Measurements from ENCODE around the gene PET100.

DNA sequence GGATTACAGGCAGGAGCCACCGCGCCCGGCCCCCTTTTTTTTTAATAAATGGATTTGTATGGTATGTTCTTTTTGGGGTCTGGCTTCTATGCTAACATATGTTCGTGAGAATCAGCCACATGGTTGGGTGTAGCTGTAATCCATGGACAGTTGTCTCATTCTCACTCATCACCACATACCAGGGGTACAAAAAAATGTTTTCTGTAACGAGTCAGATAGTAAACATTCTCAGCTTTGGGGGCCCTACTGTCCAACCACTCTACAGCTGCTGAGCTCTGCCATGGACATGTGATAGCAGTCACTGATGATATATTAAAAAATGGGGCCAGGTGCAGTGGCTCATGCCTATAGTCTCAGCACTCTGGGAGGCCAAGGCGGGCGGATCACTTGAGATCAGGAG lies 34.1 kb downstream of the PET100 start:
- TF ChIP-seq, protein P1, sequence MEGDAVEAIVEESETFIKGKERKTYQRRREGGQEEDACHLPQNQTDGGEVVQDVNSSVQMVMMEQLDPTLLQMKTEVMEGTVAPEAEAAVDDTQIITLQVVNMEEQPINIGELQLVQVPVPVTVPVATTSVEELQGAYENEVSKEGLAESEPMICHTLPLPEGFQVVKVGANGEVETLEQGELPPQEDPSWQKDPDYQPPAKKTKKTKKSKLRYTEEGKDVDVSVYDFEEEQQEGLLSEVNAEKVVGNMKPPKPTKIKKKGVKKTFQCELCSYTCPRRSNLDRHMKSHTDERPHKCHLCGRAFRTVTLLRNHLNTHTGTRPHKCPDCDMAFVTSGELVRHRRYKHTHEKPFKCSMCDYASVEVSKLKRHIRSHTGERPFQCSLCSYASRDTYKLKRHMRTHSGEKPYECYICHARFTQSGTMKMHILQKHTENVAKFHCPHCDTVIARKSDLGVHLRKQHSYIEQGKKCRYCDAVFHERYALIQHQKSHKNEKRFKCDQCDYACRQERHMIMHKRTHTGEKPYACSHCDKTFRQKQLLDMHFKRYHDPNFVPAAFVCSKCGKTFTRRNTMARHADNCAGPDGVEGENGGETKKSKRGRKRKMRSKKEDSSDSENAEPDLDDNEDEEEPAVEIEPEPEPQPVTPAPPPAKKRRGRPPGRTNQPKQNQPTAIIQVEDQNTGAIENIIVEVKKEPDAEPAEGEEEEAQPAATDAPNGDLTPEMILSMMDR (conservative IDR thresholded peaks at IDR 0.05; ENCODE audit: low read depth in 2 of 2): no peak
- TF ChIP-seq, protein P2, sequence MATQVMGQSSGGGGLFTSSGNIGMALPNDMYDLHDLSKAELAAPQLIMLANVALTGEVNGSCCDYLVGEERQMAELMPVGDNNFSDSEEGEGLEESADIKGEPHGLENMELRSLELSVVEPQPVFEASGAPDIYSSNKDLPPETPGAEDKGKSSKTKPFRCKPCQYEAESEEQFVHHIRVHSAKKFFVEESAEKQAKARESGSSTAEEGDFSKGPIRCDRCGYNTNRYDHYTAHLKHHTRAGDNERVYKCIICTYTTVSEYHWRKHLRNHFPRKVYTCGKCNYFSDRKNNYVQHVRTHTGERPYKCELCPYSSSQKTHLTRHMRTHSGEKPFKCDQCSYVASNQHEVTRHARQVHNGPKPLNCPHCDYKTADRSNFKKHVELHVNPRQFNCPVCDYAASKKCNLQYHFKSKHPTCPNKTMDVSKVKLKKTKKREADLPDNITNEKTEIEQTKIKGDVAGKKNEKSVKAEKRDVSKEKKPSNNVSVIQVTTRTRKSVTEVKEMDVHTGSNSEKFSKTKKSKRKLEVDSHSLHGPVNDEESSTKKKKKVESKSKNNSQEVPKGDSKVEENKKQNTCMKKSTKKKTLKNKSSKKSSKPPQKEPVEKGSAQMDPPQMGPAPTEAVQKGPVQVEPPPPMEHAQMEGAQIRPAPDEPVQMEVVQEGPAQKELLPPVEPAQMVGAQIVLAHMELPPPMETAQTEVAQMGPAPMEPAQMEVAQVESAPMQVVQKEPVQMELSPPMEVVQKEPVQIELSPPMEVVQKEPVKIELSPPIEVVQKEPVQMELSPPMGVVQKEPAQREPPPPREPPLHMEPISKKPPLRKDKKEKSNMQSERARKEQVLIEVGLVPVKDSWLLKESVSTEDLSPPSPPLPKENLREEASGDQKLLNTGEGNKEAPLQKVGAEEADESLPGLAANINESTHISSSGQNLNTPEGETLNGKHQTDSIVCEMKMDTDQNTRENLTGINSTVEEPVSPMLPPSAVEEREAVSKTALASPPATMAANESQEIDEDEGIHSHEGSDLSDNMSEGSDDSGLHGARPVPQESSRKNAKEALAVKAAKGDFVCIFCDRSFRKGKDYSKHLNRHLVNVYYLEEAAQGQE (IDR thresholded peaks at IDR 0.05; ENCODE audit: unreplicated experiment): no peak
- TF ChIP-seq EZH2phosphoT487 (IDR thresholded peaks at IDR 0.05; ENCODE audit: unreplicated experiment) (no peak), POLR2AphosphoS5 (IDR thresholded peaks at IDR 0.05; ENCODE audit: low read depth) (no peak), JUNB (IDR thresholded peaks at IDR 0.05; ENCODE audit: unreplicated experiment) (no peak), STAT1 (IDR thresholded peaks at IDR 0.05; ENCODE audit: unreplicated experiment) (no peak), CREB1 (CRISPR knock-in tag; IDR thresholded peaks at IDR 0.05; ENCODE audit: low read depth) (no peak), EZH2 (IDR thresholded peaks at IDR 0.05; ENCODE audit: low read depth, unreplicated experiment) (no peak), ZNF114 (CRISPR knock-in tag; IDR thresholded peaks at IDR 0.05) (no peak), ZNF331 (CRISPR knock-in tag; IDR thresholded peaks at IDR 0.05; ENCODE audit: low read depth) (no peak), NANOG (IDR thresholded peaks at IDR 0.05; ENCODE audit: borderline replicate concordance) (no peak)
- TF ChIP-seq, protein P3, sequence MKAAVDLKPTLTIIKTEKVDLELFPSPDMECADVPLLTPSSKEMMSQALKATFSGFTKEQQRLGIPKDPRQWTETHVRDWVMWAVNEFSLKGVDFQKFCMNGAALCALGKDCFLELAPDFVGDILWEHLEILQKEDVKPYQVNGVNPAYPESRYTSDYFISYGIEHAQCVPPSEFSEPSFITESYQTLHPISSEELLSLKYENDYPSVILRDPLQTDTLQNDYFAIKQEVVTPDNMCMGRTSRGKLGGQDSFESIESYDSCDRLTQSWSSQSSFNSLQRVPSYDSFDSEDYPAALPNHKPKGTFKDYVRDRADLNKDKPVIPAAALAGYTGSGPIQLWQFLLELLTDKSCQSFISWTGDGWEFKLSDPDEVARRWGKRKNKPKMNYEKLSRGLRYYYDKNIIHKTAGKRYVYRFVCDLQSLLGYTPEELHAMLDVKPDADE (IDR thresholded peaks at IDR 0.05): no peak
- TF ChIP-seq, protein P4, sequence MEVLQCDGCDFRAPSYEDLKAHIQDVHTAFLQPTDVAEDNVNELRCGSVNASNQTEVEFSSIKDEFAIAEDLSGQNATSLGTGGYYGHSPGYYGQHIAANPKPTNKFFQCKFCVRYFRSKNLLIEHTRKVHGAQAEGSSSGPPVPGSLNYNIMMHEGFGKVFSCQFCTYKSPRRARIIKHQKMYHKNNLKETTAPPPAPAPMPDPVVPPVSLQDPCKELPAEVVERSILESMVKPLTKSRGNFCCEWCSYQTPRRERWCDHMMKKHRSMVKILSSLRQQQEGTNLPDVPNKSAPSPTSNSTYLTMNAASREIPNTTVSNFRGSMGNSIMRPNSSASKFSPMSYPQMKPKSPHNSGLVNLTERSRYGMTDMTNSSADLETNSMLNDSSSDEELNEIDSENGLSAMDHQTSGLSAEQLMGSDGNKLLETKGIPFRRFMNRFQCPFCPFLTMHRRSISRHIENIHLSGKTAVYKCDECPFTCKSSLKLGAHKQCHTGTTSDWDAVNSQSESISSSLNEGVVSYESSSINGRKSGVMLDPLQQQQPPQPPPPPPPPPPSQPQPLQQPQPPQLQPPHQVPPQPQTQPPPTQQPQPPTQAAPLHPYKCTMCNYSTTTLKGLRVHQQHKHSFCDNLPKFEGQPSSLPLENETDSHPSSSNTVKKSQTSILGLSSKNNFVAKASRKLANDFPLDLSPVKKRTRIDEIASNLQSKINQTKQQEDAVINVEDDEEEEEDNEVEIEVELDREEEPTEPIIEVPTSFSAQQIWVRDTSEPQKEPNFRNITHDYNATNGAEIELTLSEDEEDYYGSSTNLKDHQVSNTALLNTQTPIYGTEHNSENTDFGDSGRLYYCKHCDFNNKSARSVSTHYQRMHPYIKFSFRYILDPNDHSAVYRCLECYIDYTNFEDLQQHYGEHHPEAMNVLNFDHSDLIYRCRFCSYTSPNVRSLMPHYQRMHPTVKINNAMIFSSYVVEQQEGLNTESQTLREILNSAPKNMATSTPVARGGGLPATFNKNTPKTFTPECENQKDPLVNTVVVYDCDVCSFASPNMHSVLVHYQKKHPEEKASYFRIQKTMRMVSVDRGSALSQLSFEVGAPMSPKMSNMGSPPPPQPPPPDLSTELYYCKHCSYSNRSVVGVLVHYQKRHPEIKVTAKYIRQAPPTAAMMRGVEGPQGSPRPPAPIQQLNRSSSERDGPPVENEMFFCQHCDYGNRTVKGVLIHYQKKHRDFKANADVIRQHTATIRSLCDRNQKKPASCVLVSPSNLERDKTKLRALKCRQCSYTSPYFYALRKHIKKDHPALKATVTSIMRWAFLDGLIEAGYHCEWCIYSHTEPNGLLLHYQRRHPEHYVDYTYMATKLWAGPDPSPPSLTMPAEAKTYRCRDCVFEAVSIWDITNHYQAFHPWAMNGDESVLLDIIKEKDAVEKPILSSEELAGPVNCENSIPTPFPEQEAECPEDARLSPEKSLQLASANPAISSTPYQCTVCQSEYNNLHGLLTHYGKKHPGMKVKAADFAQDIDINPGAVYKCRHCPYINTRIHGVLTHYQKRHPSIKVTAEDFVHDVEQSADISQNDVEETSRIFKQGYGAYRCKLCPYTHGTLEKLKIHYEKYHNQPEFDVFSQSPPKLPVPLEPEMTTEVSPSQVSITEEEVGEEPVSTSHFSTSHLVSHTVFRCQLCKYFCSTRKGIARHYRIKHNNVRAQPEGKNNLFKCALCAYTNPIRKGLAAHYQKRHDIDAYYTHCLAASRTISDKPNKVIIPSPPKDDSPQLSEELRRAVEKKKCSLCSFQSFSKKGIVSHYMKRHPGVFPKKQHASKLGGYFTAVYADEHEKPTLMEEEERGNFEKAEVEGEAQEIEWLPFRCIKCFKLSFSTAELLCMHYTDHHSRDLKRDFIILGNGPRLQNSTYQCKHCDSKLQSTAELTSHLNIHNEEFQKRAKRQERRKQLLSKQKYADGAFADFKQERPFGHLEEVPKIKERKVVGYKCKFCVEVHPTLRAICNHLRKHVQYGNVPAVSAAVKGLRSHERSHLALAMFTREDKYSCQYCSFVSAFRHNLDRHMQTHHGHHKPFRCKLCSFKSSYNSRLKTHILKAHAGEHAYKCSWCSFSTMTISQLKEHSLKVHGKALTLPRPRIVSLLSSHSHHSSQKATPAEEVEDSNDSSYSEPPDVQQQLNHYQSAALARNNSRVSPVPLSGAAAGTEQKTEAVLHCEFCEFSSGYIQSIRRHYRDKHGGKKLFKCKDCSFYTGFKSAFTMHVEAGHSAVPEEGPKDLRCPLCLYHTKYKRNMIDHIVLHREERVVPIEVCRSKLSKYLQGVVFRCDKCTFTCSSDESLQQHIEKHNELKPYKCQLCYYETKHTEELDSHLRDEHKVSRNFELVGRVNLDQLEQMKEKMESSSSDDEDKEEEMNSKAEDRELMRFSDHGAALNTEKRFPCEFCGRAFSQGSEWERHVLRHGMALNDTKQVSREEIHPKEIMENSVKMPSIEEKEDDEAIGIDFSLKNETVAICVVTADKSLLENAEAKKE (CRISPR knock-in tag; IDR thresholded peaks at IDR 0.05): no peak
